Caco-2 (cell line): ENCODE measurements around the gene TMEM232. TPM values are rescaled to one million over a fixed set of nuclear protein-coding genes. Genes with fewer than 3 reads are reported as not detected.

Experiments used
- BruUV-seq: library from RNA; stranded (reverse); fragments of 400-500 nt; replicated peaks from 2 replicates; lab custom pipeline; 2021; lab: Mats Ljungman, UMichigan
- CTCF ChIA-PET: fragments of 300-600 bp; sonication (Branson Sonifier 250); formaldehyde crosslinking; loops from one replicate; lab custom pipeline; 2022; ENCODE audit warnings: antibody characterized with exemption; lab: Charles Lee
- POLR2A ChIA-PET: fragments of 300-600 bp; sonication (Branson Sonifier 250); formaldehyde crosslinking; loops from one replicate; lab custom pipeline; 2022; ENCODE audit warnings: antibody characterized with exemption; lab: Charles Lee
- DNase-seq, 2 experiments: peaks; one replicate each; pipeline versions ENCODE4 v3.0.0 to v3.0.0-alpha.2; 2020 to 2022
- H3K27me3 ChIP-seq: replicated peaks from 2 replicates; pipeline ENCODE4 v1.6.0; 2011; ENCODE audit warnings: low read length; ENCODE audit not compliant: control insufficient read depth, insufficient read depth
- H3K36me3 ChIP-seq: 2 replicates; pipeline ENCODE4 v1.5.1; 2011; ENCODE audit warnings: low read length; ENCODE audit not compliant: control insufficient read depth, insufficient read depth
- H3K4me1 ChIP-seq: fragments of 250-450 bp; sonication (Bioruptor Pico); 2 replicates; pipeline ENCODE4 v1.5.1; 2020; ENCODE audit warnings: mild to moderate bottlenecking
- H3K4me3 ChIP-seq: 2 replicates; pipeline ENCODE4 v1.5.1; 2011; ENCODE audit warnings: low read depth, mild to moderate bottlenecking, control low read depth, low read length
- H3K9me3 ChIP-seq: fragments of 250-450 bp; sonication (Bioruptor Pico); 2 replicates; pipeline ENCODE4 v1.5.1; 2020; ENCODE audit warnings: mild to moderate bottlenecking, moderate library complexity
- H3K27ac Mint-ChIP-seq: one replicate; pipeline ENCODE4 v1.8.0; 2022; ENCODE audit warnings: mixed read lengths; ENCODE audit not compliant: unreplicated experiment
- H3K27me3 Mint-ChIP-seq: one replicate; pipeline ENCODE4 v1.8.0; 2022; ENCODE audit warnings: mixed read lengths; ENCODE audit not compliant: insufficient read depth, unreplicated experiment
- H3K36me3 Mint-ChIP-seq: one replicate; pipeline ENCODE4 v1.8.0; 2022; ENCODE audit warnings: mild to moderate bottlenecking, mixed read lengths; ENCODE audit not compliant: insufficient read depth, unreplicated experiment
- H3K4me1 Mint-ChIP-seq: one replicate; pipeline ENCODE4 v1.8.0; 2022; ENCODE audit warnings: low read depth, mixed read lengths; ENCODE audit not compliant: unreplicated experiment
- H3K4me3 Mint-ChIP-seq: one replicate; pipeline ENCODE4 v1.8.0; 2022; ENCODE audit warnings: mild to moderate bottlenecking, moderate library complexity, mixed read lengths; ENCODE audit not compliant: unreplicated experiment
- H3K9me3 Mint-ChIP-seq: one replicate; pipeline ENCODE4 v1.8.0; 2022; ENCODE audit warnings: mixed read lengths; ENCODE audit not compliant: unreplicated experiment
- intact Hi-C: fragments of 100-400 bp; cut with micrococcal nuclease; formaldehyde crosslinking; loops from one replicate; pipeline ENCODE4 v1.10.0; 2022; ENCODE audit not compliant: unreplicated experiment
- total RNA-seq: library from RNA; stranded (reverse); gene quantifications from 2 replicates; pipeline ENCODE4 v1.2.3, GENCODE V29; 2022
- TF ChIP-seq, protein P1 (sequence below), 2 experiments: fragments of 200-600 bp in 1 of 2; IDR thresholded peaks; 1 replicate in 1 of 2; 2 replicates in 1 of 2; pipeline versions ENCODE4 v1.5.1 to v1.8.0; 2011 to 2022; ENCODE audit warnings: antibody characterized with exemption in 1 of 2, control low read depth in 1 of 2, inconsistent platforms in 1 of 2, low read depth in 1 of 2, low read length in 1 of 2, mild to moderate bottlenecking in 1 of 2, moderate library complexity in 1 of 2; ENCODE audit not compliant: insufficient read depth in 1 of 2, severe bottlenecking in 1 of 2, unreplicated experiment in 1 of 2

TMEM232 gene
- total RNA-seq, 1 experiment from 2014 or later: 0.34 TPM

DNA sequence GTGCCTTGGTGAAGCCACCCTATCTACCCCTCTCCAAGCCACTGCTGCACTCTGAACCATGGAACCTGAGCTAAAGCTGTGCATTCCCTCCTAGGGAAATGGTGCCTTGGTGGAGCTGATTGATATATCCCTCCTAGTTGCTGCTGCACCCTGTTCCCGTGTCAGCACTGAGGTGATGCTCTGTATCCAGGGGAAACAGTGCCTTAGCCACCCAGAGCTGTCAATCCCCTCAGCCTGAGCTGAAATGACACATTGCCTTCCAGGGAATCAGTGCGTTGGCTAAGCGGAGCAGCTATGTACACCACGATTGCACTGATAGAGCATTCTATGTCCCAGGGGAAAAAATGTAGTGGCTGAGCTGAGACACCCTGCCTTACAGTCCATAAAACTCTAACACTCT lies 257.0 kb downstream of the TMEM232 start:
- CTCF ChIA-PET: no interaction called here
- H3K4me3 Mint-ChIP-seq: no peak overlapping the region

DNA sequence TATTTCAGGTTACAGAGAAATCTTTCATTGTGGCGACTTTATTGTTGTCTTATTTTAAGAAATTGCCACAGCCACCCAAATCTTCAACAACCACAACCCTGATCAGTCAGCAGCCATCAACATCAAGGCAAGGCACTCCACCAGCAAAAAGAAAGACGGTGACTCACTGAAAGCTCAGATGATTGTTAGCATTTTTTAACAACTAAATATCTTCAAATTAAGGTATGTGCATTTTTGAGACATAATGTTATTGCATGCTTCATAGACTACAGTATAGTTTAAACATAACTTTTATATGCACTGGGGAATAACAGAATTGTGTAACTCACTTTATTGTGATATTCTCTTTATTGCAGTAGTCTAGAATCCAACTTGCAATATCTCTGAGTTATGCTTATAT lies 263.4 kb downstream of the TMEM232 start:
- ChIA-PET CTCF (no interaction called here), POLR2A (no interaction called here)
- Histone ChIP-seq H3K4me1 (no peaks in the 10 kb centered on the region), H3K4me3 (no peak overlapping the region), H3K36me3 (no peaks in the 10 kb centered on the region), H3K27me3 (no peaks in the 10 kb centered on the region), H3K9me3 (no peaks in the 10 kb centered on the region)
- Mint-ChIP-seq H3K36me3 (no peaks in the 10 kb centered on the region), H3K27me3 (no peaks in the 10 kb centered on the region), H3K4me3 (no peak overlapping the region), H3K9me3 (no peaks in the 10 kb centered on the region), H3K4me1 (no peaks in the 10 kb centered on the region), H3K27ac (no peak overlapping the region)
- TF ChIP-seq, protein P1, sequence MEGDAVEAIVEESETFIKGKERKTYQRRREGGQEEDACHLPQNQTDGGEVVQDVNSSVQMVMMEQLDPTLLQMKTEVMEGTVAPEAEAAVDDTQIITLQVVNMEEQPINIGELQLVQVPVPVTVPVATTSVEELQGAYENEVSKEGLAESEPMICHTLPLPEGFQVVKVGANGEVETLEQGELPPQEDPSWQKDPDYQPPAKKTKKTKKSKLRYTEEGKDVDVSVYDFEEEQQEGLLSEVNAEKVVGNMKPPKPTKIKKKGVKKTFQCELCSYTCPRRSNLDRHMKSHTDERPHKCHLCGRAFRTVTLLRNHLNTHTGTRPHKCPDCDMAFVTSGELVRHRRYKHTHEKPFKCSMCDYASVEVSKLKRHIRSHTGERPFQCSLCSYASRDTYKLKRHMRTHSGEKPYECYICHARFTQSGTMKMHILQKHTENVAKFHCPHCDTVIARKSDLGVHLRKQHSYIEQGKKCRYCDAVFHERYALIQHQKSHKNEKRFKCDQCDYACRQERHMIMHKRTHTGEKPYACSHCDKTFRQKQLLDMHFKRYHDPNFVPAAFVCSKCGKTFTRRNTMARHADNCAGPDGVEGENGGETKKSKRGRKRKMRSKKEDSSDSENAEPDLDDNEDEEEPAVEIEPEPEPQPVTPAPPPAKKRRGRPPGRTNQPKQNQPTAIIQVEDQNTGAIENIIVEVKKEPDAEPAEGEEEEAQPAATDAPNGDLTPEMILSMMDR (IDR thresholded peaks at IDR 0.05; ENCODE audit: insufficient read depth in 1 of 2, low read depth in 1 of 2, low read length in 1 of 2, severe bottlenecking in 1 of 2, unreplicated experiment in 1 of 2): no peak
- intact Hi-C loops: no loop called here
- DNase-seq: no peak
- BruUV-seq: no TSS peak

More for the DNA sequence above, 257.0 kb downstream of the TMEM232 start:
- Histone ChIP-seq H3K36me3 (no peaks in the 10 kb centered on the region), H3K9me3 (peaks cover 6% of the 10 kb centered on the region; the same call in 1 of the 2 replicates), H3K4me3 (no peak overlapping the region), H3K4me1 (no peaks in the 10 kb centered on the region), H3K27me3 (no peaks in the 10 kb centered on the region)
- no TSS peak for BruUV-seq
- TF ChIP-seq, protein P1 (IDR thresholded peaks at IDR 0.05; ENCODE audit: insufficient read depth in 1 of 2, low read depth in 1 of 2, low read length in 1 of 2, severe bottlenecking in 1 of 2, unreplicated experiment in 1 of 2): no peak
- Mint-ChIP-seq H3K27ac (no peak overlapping the region), H3K27me3 (no peaks in the 10 kb centered on the region), H3K4me1 (no peaks in the 10 kb centered on the region), H3K36me3 (no peaks in the 10 kb centered on the region), H3K9me3 (peaks cover 9% of the 10 kb centered on the region)
- intact Hi-C loops: no loop called here
- DNase-seq: no peak
- POLR2A ChIA-PET: no interaction called here

DNA sequence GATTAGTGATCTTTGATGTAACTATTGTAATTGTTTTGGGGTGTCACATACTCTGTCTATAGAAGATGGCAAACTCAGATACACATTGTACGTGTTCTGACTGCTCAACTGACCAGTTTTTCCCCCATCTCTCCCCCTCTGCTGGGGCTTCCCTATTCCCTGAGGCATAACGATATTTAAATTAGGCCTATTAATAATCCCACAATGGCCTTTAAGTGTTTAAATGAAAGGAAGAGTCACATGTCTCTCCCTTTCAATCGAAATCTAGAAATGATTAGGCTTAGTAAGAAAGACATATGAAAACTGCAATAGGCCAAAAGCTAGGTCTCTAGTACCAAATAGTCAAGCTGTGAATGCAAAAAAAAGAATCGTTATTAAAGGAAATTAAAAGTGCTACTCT lies 265.6 kb downstream of the TMEM232 start:
- Mint-ChIP-seq H3K9me3 (no peaks in the 10 kb centered on the region), H3K27ac (no peak overlapping the region), H3K4me1 (no peaks in the 10 kb centered on the region), H3K27me3 (no peaks in the 10 kb centered on the region), H3K4me3 (no peak overlapping the region), H3K36me3 (no peaks in the 10 kb centered on the region)
- ChIA-PET CTCF (no interaction called here), POLR2A (no interaction called here)
- DNase-seq: no peak
- Histone ChIP-seq H3K4me1 (no peaks in the 10 kb centered on the region), H3K4me3 (no peak overlapping the region), H3K36me3 (no peaks in the 10 kb centered on the region), H3K9me3 (no peaks in the 10 kb centered on the region), H3K27me3 (no peaks in the 10 kb centered on the region)
- intact Hi-C loops: no loop called here
- TF ChIP-seq, protein P1 (IDR thresholded peaks at IDR 0.05; ENCODE audit: insufficient read depth in 1 of 2, low read depth in 1 of 2, low read length in 1 of 2, severe bottlenecking in 1 of 2, unreplicated experiment in 1 of 2): no peak
- no TSS peak for BruUV-seq
